K562 (cell line): ENCODE data around the gene GLIPR2. TPM values are rescaled to one million over a fixed set of nuclear protein-coding genes. Genes with fewer than 3 reads are reported as not detected.
A peak's percentile ranks its signal among the peaks of the same experiment; 100 is the strongest.

Experiments used
- CTBP1 ChIP-seq: fragments of 450-650 bp; IDR thresholded peaks from 2 replicates; pipeline ENCODE4 v1.6.1; 2016; ENCODE audit warnings: borderline replicate concordance
- FOXA3 ChIP-seq, 2 experiments: fragments of 450-650 bp in 1 of 2; sonication (generic) in 1 of 2; formaldehyde crosslinking; IDR thresholded peaks in 1 of 2; conservative IDR thresholded peaks in 1 of 2; 2 replicates each; pipeline versions ENCODE4 v1.4.0 to v1.8.0; 2020 to 2022; ENCODE audit warnings: mild to moderate bottlenecking in 2 of 2, missing genetic modification reagents in 1 of 2
- FOXK2 ChIP-seq, 2 experiments: fragments of 450-650 bp; IDR thresholded peaks in 1 of 2; conservative IDR thresholded peaks in 1 of 2; 2 replicates each; pipeline ENCODE4 v1.6.1; 2016; ENCODE audit warnings: low read depth in 2 of 2, mild to moderate bottlenecking in 1 of 2
- FUS ChIP-seq: fragments of 200-400 bp; formaldehyde crosslinking; optimal IDR thresholded peaks from 2 replicates; pipeline ENCODE3; 2017; ENCODE audit warnings: low read depth, low read length
- HDAC3 ChIP-seq: fragments of 450-650 bp; IDR thresholded peaks from 2 replicates; pipeline ENCODE4 v1.6.1; 2018; ENCODE audit warnings: borderline replicate concordance, mild to moderate bottlenecking, moderate library complexity; ENCODE audit not compliant: partially characterized antibody
- KLF16 ChIP-seq: IDR thresholded peaks from 2 replicates; pipeline ENCODE4 v1.6.1; 2016; ENCODE audit warnings: antibody characterized with exemption
- ZNF584 ChIP-seq: fragments of 200-800 bp; sonication (Bioruptor generic); IDR thresholded peaks from 2 replicates; pipeline ENCODE4 v1.6.1; 2016; ENCODE audit warnings: low read depth, mild to moderate bottlenecking, missing genetic modification characterization, missing compliant biosample characterization
- polyA plus RNA-seq, 8 experiments: library from polyadenylated mRNA; depleted of rRNA in 4 of 8; stranded (reverse) in 5 of 8; unstranded in 3 of 8; fragments of >200 nt; fragmentation: Nextera tagmentation in 2 of 8; fragmentation: Illumina TruSeq in 1 of 8; extraction: Ambion mirVana in 2 of 8; extraction: Trizol in 1 of 8; gene quantifications; 2 replicates each; pipeline versions ENCODE4 v1.2.1 to v1.2.3, GENCODE V29; 2011 to 2014; ENCODE audit warnings: inconsistent platforms in 1 of 8, missing spikeins in 1 of 8
- total RNA-seq, 7 experiments: library from RNA; depleted of rRNA in 6 of 7; stranded (reverse); fragments of >200 nt in 6 of 7; fragmentation: Illumina TruSeq in 2 of 7; extraction: Trizol in 2 of 7; gene quantifications; 2 replicates each; pipeline versions ENCODE4 v1.2.1 to v1.2.3, GENCODE V29; 2011 to 2021; ENCODE audit warnings: low replicate concordance in 1 of 7
- TF ChIP-seq, protein P1 (sequence below): sonication (generic); formaldehyde crosslinking; IDR thresholded peaks from 2 replicates; pipeline ENCODE4 v1.8.0; 2023; ENCODE audit warnings: missing genetic modification reagents, mild to moderate bottlenecking, borderline replicate concordance
- TF ChIP-seq, protein P2 (sequence below): fragments of 450-650 bp; IDR thresholded peaks from 2 replicates; pipeline ENCODE4 v1.6.1; 2017; ENCODE audit warnings: antibody characterized with exemption, mild to moderate bottlenecking
- TF ChIP-seq, protein P3 (sequence below): sonication (generic); formaldehyde crosslinking; IDR thresholded peaks from 2 replicates; pipeline ENCODE4 v1.8.0; 2022; ENCODE audit warnings: mild to moderate bottlenecking, low read depth, missing genetic modification reagents
- TF ChIP-seq, protein P4 (sequence below), 2 experiments: IDR thresholded peaks in 1 of 2; conservative IDR thresholded peaks in 1 of 2; 2 replicates each; pipeline ENCODE4 v1.6.1; 2016; ENCODE audit warnings: low read depth in 2 of 2, mild to moderate bottlenecking in 1 of 2, missing compliant biosample characterization in 1 of 2, missing genetic modification characterization in 1 of 2, moderate library complexity in 1 of 2

GLIPR2 gene
- total and polyA plus RNA-seq, 9 of the 15 experiments (the other 6 are each of a cell fraction or from before 2014, with no cell fraction given) = 1.4 to 8.8 (median 2.9) TPM

- TF ChIP-seq, protein P1, sequence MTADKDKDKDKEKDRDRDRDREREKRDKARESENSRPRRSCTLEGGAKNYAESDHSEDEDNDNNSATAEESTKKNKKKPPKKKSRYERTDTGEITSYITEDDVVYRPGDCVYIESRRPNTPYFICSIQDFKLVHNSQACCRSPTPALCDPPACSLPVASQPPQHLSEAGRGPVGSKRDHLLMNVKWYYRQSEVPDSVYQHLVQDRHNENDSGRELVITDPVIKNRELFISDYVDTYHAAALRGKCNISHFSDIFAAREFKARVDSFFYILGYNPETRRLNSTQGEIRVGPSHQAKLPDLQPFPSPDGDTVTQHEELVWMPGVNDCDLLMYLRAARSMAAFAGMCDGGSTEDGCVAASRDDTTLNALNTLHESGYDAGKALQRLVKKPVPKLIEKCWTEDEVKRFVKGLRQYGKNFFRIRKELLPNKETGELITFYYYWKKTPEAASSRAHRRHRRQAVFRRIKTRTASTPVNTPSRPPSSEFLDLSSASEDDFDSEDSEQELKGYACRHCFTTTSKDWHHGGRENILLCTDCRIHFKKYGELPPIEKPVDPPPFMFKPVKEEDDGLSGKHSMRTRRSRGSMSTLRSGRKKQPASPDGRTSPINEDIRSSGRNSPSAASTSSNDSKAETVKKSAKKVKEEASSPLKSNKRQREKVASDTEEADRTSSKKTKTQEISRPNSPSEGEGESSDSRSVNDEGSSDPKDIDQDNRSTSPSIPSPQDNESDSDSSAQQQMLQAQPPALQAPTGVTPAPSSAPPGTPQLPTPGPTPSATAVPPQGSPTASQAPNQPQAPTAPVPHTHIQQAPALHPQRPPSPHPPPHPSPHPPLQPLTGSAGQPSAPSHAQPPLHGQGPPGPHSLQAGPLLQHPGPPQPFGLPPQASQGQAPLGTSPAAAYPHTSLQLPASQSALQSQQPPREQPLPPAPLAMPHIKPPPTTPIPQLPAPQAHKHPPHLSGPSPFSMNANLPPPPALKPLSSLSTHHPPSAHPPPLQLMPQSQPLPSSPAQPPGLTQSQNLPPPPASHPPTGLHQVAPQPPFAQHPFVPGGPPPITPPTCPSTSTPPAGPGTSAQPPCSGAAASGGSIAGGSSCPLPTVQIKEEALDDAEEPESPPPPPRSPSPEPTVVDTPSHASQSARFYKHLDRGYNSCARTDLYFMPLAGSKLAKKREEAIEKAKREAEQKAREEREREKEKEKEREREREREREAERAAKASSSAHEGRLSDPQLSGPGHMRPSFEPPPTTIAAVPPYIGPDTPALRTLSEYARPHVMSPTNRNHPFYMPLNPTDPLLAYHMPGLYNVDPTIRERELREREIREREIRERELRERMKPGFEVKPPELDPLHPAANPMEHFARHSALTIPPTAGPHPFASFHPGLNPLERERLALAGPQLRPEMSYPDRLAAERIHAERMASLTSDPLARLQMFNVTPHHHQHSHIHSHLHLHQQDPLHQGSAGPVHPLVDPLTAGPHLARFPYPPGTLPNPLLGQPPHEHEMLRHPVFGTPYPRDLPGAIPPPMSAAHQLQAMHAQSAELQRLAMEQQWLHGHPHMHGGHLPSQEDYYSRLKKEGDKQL (CRISPR knock-in tag) = no peak
- TF ChIP-seq CTBP1 (peak; percentile 14; the same call in 1 of the 2 replicates), HDAC3 (no peak), FUS (no peak), FOXK2 (conservative IDR thresholded peaks at IDR 0.05 in 1 of 2, IDR thresholded peaks at IDR 0.05 in 1 of 2; ENCODE audit: low read depth in 2 of 2) (peak; percentile 76 to 78), ZNF584 (no peak), FOXA3 (CRISPR knock-in tag; conservative IDR thresholded peaks at IDR 0.05 in 1 of 2, IDR thresholded peaks at IDR 0.05 in 1 of 2) (no peak), KLF16 (no peak)
- TF ChIP-seq, protein P2, sequence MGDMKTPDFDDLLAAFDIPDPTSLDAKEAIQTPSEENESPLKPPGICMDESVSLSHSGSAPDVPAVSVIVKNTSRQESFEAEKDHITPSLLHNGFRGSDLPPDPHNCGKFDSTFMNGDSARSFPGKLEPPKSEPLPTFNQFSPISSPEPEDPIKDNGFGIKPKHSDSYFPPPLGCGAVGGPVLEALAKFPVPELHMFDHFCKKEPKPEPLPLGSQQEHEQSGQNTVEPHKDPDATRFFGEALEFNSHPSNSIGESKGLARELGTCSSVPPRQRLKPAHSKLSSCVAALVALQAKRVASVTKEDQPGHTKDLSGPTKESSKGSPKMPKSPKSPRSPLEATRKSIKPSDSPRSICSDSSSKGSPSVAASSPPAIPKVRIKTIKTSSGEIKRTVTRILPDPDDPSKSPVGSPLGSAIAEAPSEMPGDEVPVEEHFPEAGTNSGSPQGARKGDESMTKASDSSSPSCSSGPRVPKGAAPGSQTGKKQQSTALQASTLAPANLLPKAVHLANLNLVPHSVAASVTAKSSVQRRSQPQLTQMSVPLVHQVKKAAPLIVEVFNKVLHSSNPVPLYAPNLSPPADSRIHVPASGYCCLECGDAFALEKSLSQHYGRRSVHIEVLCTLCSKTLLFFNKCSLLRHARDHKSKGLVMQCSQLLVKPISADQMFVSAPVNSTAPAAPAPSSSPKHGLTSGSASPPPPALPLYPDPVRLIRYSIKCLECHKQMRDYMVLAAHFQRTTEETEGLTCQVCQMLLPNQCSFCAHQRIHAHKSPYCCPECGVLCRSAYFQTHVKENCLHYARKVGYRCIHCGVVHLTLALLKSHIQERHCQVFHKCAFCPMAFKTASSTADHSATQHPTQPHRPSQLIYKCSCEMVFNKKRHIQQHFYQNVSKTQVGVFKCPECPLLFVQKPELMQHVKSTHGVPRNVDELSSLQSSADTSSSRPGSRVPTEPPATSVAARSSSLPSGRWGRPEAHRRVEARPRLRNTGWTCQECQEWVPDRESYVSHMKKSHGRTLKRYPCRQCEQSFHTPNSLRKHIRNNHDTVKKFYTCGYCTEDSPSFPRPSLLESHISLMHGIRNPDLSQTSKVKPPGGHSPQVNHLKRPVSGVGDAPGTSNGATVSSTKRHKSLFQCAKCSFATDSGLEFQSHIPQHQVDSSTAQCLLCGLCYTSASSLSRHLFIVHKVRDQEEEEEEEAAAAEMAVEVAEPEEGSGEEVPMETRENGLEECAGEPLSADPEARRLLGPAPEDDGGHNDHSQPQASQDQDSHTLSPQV = no peak
- TF ChIP-seq, protein P3, sequence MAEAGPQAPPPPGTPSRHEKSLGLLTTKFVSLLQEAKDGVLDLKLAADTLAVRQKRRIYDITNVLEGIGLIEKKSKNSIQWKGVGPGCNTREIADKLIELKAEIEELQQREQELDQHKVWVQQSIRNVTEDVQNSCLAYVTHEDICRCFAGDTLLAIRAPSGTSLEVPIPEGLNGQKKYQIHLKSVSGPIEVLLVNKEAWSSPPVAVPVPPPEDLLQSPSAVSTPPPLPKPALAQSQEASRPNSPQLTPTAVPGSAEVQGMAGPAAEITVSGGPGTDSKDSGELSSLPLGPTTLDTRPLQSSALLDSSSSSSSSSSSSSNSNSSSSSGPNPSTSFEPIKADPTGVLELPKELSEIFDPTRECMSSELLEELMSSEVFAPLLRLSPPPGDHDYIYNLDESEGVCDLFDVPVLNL (CRISPR knock-in tag) = no peak
- TF ChIP-seq, protein P4, sequence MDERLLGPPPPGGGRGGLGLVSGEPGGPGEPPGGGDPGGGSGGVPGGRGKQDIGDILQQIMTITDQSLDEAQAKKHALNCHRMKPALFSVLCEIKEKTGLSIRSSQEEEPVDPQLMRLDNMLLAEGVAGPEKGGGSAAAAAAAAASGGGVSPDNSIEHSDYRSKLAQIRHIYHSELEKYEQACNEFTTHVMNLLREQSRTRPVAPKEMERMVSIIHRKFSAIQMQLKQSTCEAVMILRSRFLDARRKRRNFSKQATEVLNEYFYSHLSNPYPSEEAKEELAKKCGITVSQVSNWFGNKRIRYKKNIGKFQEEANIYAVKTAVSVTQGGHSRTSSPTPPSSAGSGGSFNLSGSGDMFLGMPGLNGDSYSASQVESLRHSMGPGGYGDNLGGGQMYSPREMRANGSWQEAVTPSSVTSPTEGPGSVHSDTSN (CRISPR knock-in tag; IDR thresholded peaks at IDR 0.05; ENCODE audit: low read depth) = no peak
- TF ChIP-seq, protein P4 (tag; conservative IDR thresholded peaks at IDR 0.05; ENCODE audit: low read depth) = no peak
Measured at GRCh38 chr9:36190388-36191289, 54.1 kb downstream of the GLIPR2 start, which contains the start of gene CLTA (continued).
